Aorta (tissue), 5 donors: ENCODE results near the gene TMEM225B. TPM values are rescaled to one million over a fixed set of nuclear protein-coding genes. Genes with fewer than 3 reads are reported as not detected.
"Not testable (repeated sequence)": the region's sequence is repeated elsewhere in the genome, so short reads cannot be mapped to it uniquely, and the experiment has no call there.

ENCODE experiments used
- ATAC-seq: fragments of 200-7000 bp; cut with Tn5 transposase; one replicate; pipeline ENCODE4 v1.9.1; 2022; ENCODE audit warnings: moderate library complexity; ENCODE audit not compliant: low FRiP score
- DNase-seq, 2 donors: peaks; one replicate each; pipeline ENCODE4 v3.0.0-alpha.2; 2020
- H3K27ac ChIP-seq, 2 donors: one replicate each; pipeline ENCODE4 v1.5.1; 2013; ENCODE audit warnings: low read length in 2 of 2, mild to moderate bottlenecking in 2 of 2, moderate library complexity in 2 of 2, control low read depth in 1 of 2, inconsistent platforms in 1 of 2, low read depth in 1 of 2
- H3K27me3 ChIP-seq, 2 donors: one replicate each; pipeline ENCODE4 v1.6.1; 2013; ENCODE audit warnings: control low read depth in 1 of 2, low read length in 1 of 2, mild to moderate bottlenecking in 1 of 2, moderate library complexity in 1 of 2; ENCODE audit not compliant: insufficient read depth in 2 of 2, control insufficient read depth in 1 of 2
- H3K36me3 ChIP-seq, 2 donors: one replicate each; pipeline ENCODE4 v1.6.1; 2013; ENCODE audit warnings: control low read depth in 1 of 2, low read length in 1 of 2, mild to moderate bottlenecking in 1 of 2; ENCODE audit not compliant: insufficient read depth in 2 of 2, control insufficient read depth in 1 of 2
- H3K4me1 ChIP-seq, 2 donors: one replicate each; pipeline ENCODE4 v1.6.1; 2013; ENCODE audit warnings: low read length in 2 of 2, control low read depth in 1 of 2, mild to moderate bottlenecking in 1 of 2, moderate library complexity in 1 of 2; ENCODE audit not compliant: insufficient read depth in 2 of 2, control insufficient read depth in 1 of 2
- H3K4me3 ChIP-seq, 2 donors: one replicate each; pipeline ENCODE4 v1.5.1; 2013; ENCODE audit warnings: low read length in 2 of 2, control low read depth in 1 of 2, mild to moderate bottlenecking in 1 of 2
- H3K9me3 ChIP-seq: one replicate; pipeline ENCODE4 v1.6.1; 2013; ENCODE audit warnings: mild to moderate bottlenecking, low read length; ENCODE audit not compliant: control insufficient read depth
- WGBS, 2 donors: extraction: QIAGEN DNeasy Blood & Tissue Kit; methylation state at CpG; one replicate each; pipeline ENCODE4 v1.1.7; 2013; 5-methylcytosine and 5-hydroxymethylcytosine counted together
- intact Hi-C, 2 donors: fragments of 100-400 bp; cut with DNase I; formaldehyde crosslinking; loops; one replicate each; pipeline versions ENCODE4 v1.14.2 to v1.15.0; 2022
- polyA plus RNA-seq, 2 donors: library from polyadenylated mRNA; stranded (reverse); fragments of 200-250 nt; gene quantifications; one replicate each; pipeline ENCODE4 v1.2.3, GENCODE V29; 2013
- total RNA-seq, 2 donors: library from RNA; stranded (reverse); fragmentation: NEBNext Ultra II Directional; extraction: Animal tissue kit (Norgen Biotek cat#: 25700); gene quantifications; one replicate each; pipeline ENCODE4 v1.2.1, GENCODE V29; 2021
- donor health status: healthy with polysubstance abuse.
- donor health status: Bipolar disorder and iron deficiency.
- donor health status: DM: no; HTN: no; CAD: no.
- donor health status: DM: no; HTN: no; CAD: no.
- donor health status: DM: yes; HTN: yes; CAD: no.

TMEM225B gene
- total and polyA plus RNA-seq, 4 donors = 0.52 to 1.7 (median 0.95) TPM

DNA sequence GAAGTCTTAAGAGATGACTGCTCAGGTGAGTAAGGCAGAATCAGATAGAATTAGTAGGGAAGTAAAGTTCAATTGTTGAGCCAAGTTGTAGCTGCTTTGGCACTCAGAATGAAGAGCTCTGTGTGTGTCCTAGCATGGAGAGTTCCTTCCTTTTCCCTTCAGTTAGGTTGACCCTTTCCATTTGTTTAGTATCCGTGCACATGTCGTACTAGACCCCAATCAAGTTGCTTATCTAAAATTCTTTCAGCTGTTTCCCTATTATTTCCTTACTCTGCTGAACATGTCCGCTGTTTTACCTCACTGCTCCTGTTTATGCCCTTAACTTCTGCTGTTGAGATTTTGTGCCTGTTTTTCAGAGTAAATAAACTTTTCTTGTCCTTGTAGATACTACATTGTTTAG is 26.3 kb upstream of the TMEM225B start:
- Histone ChIP-seq H3K4me3 (no peak overlapping the region), H3K36me3 (peaks cover 5 to 9% of the 10 kb centered on the region in 2 donors), H3K4me1 (no peaks in the 10 kb centered on the region), H3K27me3 (no peaks in the 10 kb centered on the region), H3K27ac (no peak overlapping the region), H3K9me3 (no peaks in the 10 kb centered on the region)
- 96% methylated on average over 3 of the region's 3 CpGs for WGBS, 2 donors
- ATAC-seq = no peak
- no peak for DNase-seq
- intact Hi-C loops = no loop called here

DNA sequence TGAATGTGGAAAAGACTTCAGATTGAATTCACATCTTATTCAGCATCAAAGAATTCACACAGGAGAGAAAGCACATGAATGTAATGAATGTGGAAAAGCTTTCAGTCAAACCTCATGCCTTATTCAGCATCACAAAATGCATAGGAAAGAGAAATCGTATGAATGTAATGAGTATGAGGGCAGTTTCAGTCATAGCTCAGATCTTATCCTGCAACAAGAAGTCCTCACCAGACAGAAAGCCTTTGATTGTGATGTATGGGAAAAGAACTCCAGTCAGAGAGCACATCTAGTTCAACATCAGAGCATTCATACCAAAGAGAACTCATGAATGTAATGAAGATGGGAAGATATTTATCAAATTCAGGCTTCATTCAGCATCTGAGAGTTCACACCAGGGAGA is 24.8 kb upstream of the TMEM225B start:
- no peak overlapping the region for H3K27ac ChIP-seq
- ATAC-seq = no peak
- intact Hi-C loops = no loop called here
- no peaks in the 10 kb centered on the region for H3K4me1 ChIP-seq
- no peaks in the 10 kb centered on the region for H3K27me3 ChIP-seq
- no peak overlapping the region for H3K4me3 ChIP-seq
- 91 to 93% methylated on average over 1 of the region's 1 CpG for WGBS, 2 donors
- no peaks in the 10 kb centered on the region for H3K9me3 ChIP-seq
- no peak for DNase-seq
- peaks cover 5 to 9% of the 10 kb centered on the region in 2 donors for H3K36me3 ChIP-seq

DNA sequence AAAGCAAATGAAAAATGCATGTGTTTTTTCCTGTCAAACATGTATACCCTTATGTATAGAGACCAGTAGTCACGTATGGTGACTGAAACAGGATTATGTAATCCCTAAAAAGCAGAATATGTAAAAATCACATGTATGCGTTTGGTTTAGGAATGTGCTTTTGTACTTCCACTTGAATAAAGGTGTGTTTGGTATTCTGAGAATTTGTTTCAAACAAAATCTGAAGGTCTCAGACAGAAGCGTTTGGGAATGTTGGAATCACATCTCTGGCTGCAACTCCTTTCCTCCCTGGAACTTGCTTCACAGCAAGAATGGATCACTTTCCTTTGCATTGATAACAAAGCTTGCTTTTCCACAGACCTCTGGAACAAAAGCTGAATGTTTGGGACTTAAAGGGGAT is 21.8 kb upstream of the TMEM225B start:
- ATAC-seq (no peak), DNase-seq (no peak)
- H3K27ac ChIP-seq = no peak overlapping the region
- H3K4me3 ChIP-seq = no peak overlapping the region
- no peaks in the 10 kb centered on the region for H3K27me3 ChIP-seq
- intact Hi-C loops = no loop called here
- 69 to 72% methylated on average over 3 of the region's 3 CpGs for WGBS, 2 donors
- no peaks in the 10 kb centered on the region for H3K4me1 ChIP-seq
- H3K36me3 ChIP-seq = peaks cover 5 to 9% of the 10 kb centered on the region in 2 donors
- no peaks in the 10 kb centered on the region for H3K9me3 ChIP-seq

DNA sequence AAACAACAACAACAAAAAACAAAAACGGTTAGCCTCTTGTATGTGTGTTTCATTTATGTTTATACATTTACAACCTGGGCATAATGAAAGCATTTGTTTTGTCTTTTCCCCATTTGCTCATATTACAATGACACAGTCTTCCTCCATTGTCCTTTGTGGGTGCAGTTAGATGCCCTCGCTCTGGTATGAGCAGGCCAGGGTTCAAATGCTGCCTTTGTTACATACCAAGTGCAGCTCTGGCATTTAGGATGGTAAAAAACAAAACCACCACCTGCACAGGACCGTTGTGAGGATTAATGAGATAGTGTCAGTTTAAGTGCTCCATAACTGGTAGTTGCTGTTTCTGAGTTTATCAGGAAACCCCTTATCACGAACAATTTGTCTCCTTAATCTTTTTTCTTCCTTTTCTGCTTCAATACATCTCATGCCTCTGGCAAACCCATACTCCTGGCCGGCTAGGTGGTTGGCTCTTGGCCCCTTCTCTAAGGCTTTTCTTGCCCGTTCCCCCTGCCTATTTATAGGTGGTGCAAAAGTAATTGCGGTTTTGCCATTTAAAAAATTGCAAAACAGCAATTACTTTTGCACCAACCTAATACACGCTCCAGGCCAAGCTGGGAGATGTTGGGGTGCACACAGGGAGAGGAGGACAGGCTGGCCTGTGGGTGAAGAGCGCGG is 18.6 kb upstream of the TMEM225B start:
- H3K36me3 ChIP-seq = no peaks in the 10 kb centered on the region
- H3K27ac ChIP-seq = no peak overlapping the region
- H3K9me3 ChIP-seq = no peaks in the 10 kb centered on the region
- H3K27me3 ChIP-seq = no peaks in the 10 kb centered on the region
- peak overlapping the region; percentile 24 to 69 for H3K4me3 ChIP-seq
- no peak for ATAC-seq
- intact Hi-C loops = no loop called here
- H3K4me1 ChIP-seq = no peaks in the 10 kb centered on the region
- no peak for DNase-seq
- 33% methylated on average over 10 of the region's 10 CpGs for WGBS, 2 donors

DNA sequence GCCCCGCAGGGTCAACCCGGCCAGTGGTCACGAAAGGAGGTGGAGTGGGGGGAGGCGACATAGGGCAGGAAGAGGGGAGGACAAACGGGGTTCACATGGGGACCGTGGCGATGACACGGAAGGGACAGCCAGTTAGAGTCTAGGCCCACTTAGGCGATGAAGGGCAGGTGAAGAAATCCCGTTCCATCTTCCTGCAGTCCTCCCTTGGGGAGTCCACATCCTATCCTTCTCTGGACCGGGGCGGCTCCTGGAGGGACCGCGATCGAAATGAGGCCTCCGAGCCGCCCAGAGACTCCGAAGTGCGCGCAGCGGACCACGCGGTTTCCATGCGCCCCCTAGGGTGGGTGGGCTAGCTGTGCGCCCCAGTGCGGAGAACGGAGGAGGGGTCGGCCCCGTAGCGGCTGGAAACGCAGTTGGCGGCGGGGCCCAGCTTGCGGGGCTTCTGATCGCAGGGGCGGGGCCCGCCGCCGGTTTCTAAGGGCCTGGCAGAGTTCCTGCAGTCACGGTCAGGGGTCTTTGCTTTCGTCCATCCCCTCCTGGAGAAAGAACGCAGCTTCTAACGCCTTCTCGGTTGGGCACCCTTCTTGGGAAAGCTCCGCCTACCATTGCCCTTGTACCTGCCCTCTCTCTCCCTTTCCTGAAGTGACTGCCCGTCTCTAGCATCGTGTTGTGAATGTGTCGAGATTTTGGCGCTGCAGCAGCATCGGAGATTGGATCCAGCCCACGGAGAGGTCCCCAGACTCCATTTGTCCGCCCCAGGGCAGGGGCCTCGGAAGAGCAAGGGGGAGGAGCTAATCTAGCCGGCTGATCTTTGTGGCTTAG is 17.9 kb upstream of the TMEM225B start:
- intact Hi-C loops = no loop called here
- peak overlapping the region; percentile 24 to 69 for H3K4me3 ChIP-seq
- H3K27me3 ChIP-seq = no peaks in the 10 kb centered on the region
- ATAC-seq (peak; percentile 81), DNase-seq (peak in 1 of 2 donors; percentile 78)
- no peaks in the 10 kb centered on the region for H3K36me3 ChIP-seq
- WGBS, 2 donors = 1% methylated on average over 50 to 54 of the region's 54 CpGs
- no peak overlapping the region for H3K27ac ChIP-seq
- no peaks in the 10 kb centered on the region for H3K4me1 ChIP-seq
- H3K9me3 ChIP-seq = no peaks in the 10 kb centered on the region

DNA sequence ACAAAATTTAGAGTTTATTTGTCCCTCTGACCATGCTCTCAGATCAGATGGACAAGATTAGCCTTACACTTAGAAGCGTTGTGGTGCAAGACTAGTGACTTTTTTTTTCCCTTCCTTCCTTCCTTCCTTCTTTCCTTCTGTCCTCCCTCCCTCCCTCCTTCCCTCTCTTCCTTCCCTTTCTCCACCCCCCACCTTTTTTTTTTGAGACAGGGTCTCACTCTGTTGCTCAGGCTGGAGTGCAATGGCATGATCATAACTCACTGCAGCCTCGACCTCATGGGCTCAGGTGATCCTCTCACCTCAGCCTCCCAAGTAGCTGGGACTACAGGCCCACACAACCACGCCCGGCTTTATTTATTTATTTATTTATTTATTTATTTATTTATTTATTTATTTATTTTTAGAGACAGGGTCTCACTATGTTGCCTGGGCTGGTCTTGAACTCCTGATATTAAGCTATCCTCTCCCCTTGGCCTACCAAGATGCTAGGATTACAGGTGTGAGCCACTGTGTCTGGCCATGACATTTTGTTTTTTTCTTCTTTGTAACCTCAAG is 17.2 kb upstream of the TMEM225B start:
- DNase-seq, H3K4me1 ChIP-seq, H3K36me3 ChIP-seq, H3K27ac ChIP-seq, ATAC-seq, H3K9me3 ChIP-seq, H3K27me3 ChIP-seq, intact Hi-C loops: not testable (repeated sequence)
- 41 to 43% methylated on average over 4 of the region's 4 CpGs for WGBS, 2 donors
- peak overlapping the region; percentile 24 to 69 for H3K4me3 ChIP-seq

DNA sequence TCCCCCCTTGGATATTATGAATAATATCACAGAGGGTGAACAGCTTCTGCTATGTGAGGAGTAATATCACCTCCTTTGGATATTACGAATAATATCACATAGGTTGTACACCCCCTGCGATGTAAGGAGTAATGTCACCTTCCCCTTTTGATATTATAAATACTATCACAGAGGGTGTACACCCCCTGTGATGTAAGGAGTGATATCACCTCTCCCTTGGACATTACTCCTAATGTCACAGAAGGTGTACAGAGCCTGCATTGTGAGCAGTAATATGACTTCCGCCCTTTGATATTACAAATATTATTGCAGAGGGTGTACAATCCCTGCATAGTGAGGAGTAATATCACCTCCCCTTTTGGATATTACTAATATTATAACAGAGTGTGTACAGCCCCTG is 9.2 kb upstream of the TMEM225B start:
- H3K27me3 ChIP-seq = peaks cover 0 to 2% of the 10 kb centered on the region in 2 donors
- intact Hi-C loops = no loop called here
- H3K27ac ChIP-seq = no peak overlapping the region
- H3K4me3 ChIP-seq = no peak overlapping the region
- H3K4me1 ChIP-seq = no peaks in the 10 kb centered on the region
- no peak for DNase-seq
- H3K9me3 ChIP-seq = no peaks in the 10 kb centered on the region
- no peaks in the 10 kb centered on the region for H3K36me3 ChIP-seq
- no peak for ATAC-seq
- 70 to 80% methylated on average over 3 of the region's 3 CpGs for WGBS, 2 donors

DNA sequence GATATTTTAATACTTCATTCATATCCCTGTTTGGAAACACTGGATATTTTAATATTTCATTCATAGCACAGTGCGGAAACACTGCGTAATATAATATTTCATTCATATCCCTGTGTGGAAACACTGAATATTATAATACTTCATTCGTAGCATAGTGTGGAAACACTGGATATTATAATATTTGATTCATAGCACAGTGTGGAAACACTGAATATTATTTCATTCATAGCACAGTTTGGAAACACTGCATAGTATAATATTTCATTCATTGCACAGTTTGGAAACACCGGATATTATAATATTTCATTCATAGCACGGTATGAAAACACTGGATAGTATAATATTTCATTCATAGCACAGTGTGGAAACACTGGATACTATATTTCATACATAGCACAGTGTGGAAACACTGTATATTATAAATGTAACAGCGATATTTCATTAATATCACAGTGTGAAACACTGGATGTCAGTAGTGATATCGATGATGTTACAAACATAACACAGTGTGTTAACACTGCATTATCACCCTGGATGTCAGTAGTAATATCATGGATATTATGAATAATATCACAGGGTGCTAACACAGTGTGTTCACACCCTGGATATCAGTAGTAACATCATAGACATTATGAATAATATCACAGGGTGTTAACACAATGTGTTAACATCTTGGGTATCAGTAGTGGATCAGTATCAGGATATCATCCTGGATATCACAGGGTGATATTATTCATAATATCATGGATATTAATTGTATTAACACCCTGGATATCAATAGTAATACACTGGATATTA is 2.9 kb upstream of the TMEM225B start:
- 62 to 66% methylated on average over 7 of the region's 7 CpGs for WGBS, 2 donors
- Histone ChIP-seq H3K27ac (no peak overlapping the region), H3K27me3 (no peaks in the 10 kb centered on the region), H3K4me3 (no peak overlapping the region), H3K36me3 (no peaks in the 10 kb centered on the region), H3K9me3 (no peaks in the 10 kb centered on the region), H3K4me1 (no peaks in the 10 kb centered on the region)
- DNase-seq = no peak
- intact Hi-C loops = no loop called here
- ATAC-seq = no peak
